H1 (cell line): ENCODE measurements around the gene DKK2. TPM values are rescaled to one million over a fixed set of nuclear protein-coding genes. Genes with fewer than 3 reads are reported as not detected.
A peak's percentile ranks its signal among the peaks of the same experiment; 100 is the strongest.

Experiments
- CTCF ChIA-PET: fragments of 300-600 bp; sonication (Branson Sonifier 250); formaldehyde crosslinking; loops from one replicate; lab custom pipeline; 2021; ENCODE audit not compliant: partially characterized antibody; lab: Charles Lee
- POLR2A ChIA-PET: fragments of 300-600 bp; sonication (Branson Sonifier 250); formaldehyde crosslinking; loops from one replicate; lab custom pipeline; 2021; ENCODE audit warnings: inconsistent platforms; ENCODE audit not compliant: partially characterized antibody; lab: Charles Lee
- DNase-seq, 2 experiments: peaks; one replicate each; pipeline versions ENCODE4 v3.0.0 to v3.0.0-alpha.2; 2010 to 2022; ENCODE audit warnings: low spot score in 2 of 2, low read depth in 1 of 2, mixed read lengths in 1 of 2
- FAIRE-seq: peaks from 2 replicates; lab custom pipeline; 2011; peaks lifted over from hg19 to GRCh38; lab: Jason Lieb, UNC
- H2AFZ ChIP-seq: 2 replicates; pipeline ENCODE4 v1.8.1; 2012; ENCODE audit warnings: low read length, inconsistent platforms
- H2AK5ac ChIP-seq: 2 replicates; pipeline ENCODE4 v1.6.1; 2013; ENCODE audit warnings: low read depth, low read length
- H2BK120ac ChIP-seq: replicated peaks from 2 replicates; pipeline ENCODE3; 2013; ENCODE audit warnings: low read depth, low read length, inconsistent platforms
- H2BK12ac ChIP-seq: 2 replicates; pipeline ENCODE4 v1.6.1; 2013; ENCODE audit warnings: low read depth, low read length
- H2BK15ac ChIP-seq: 2 replicates; pipeline ENCODE4 v1.6.1; 2013; ENCODE audit warnings: low read length
- H2BK20ac ChIP-seq: 2 replicates; pipeline ENCODE4 v1.6.1; 2013; ENCODE audit warnings: low read length
- H2BK5ac ChIP-seq: 2 replicates; pipeline ENCODE4 v1.6.1; 2013; ENCODE audit warnings: low read depth, low read length
- H3K14ac ChIP-seq: 2 replicates; pipeline ENCODE4 v1.6.1; 2013; ENCODE audit warnings: inconsistent platforms; ENCODE audit not compliant: insufficient read length
- H3K18ac ChIP-seq: 2 replicates; pipeline ENCODE4 v1.6.1; 2013; ENCODE audit warnings: low read length; ENCODE audit errors: extremely low read depth
- H3K23ac ChIP-seq: 2 replicates; pipeline ENCODE4 v1.6.1; 2013; ENCODE audit warnings: inconsistent platforms; ENCODE audit not compliant: insufficient read length
- H3K23me2 ChIP-seq: 2 replicates; pipeline ENCODE4 v1.6.1; 2013; ENCODE audit warnings: low read depth, low read length
- H3K27ac ChIP-seq: 2 replicates; pipeline ENCODE4 v1.6.1; 2011; ENCODE audit warnings: low read depth, low read length, inconsistent platforms
- H3K27me3 ChIP-seq, 4 experiments: replicated peaks in 1 of 4; 1 replicate in 1 of 4; 2 replicates in 3 of 4; pipeline versions ENCODE4 v1.6.1 to v1.8.1; 2011 to 2013; ENCODE audit warnings: low read length in 3 of 4, mild to moderate bottlenecking in 3 of 4, inconsistent platforms in 2 of 4, mixed read lengths in 2 of 4, moderate library complexity in 1 of 4; ENCODE audit not compliant: control insufficient read depth in 3 of 4, insufficient read depth in 3 of 4; ENCODE audit errors: extremely low read depth in 1 of 4
- H3K36me3 ChIP-seq, 4 experiments: 2 replicates each; pipeline versions ENCODE4 v1.6.1 to v1.8.1; 2011 to 2013; ENCODE audit warnings: mild to moderate bottlenecking in 4 of 4, low read length in 3 of 4, moderate library complexity in 2 of 4, control low read depth in 1 of 4, inconsistent platforms in 1 of 4; ENCODE audit not compliant: insufficient read depth in 4 of 4, control insufficient read depth in 2 of 4
- H3K4ac ChIP-seq: replicated peaks from 2 replicates; pipeline ENCODE3; 2013; ENCODE audit warnings: low read length, low read depth, mixed read lengths, inconsistent platforms; ENCODE audit not compliant: insufficient read length
- H3K4me1 ChIP-seq, 4 experiments: replicated peaks in 1 of 4; 1 replicate in 1 of 4; 2 replicates in 3 of 4; pipeline versions ENCODE4 v1.6.1 to v1.8.1; 2011 to 2013; ENCODE audit warnings: low read length in 3 of 4, inconsistent platforms in 2 of 4, mixed read lengths in 1 of 4; ENCODE audit not compliant: insufficient read depth in 4 of 4, control insufficient read depth in 3 of 4
- H3K4me2 ChIP-seq, 2 experiments: 2 replicates each; pipeline versions ENCODE4 v1.6.1 to v1.8.1; 2011 to 2013; ENCODE audit warnings: low read depth in 2 of 2, low read length in 2 of 2, control low read depth in 1 of 2, inconsistent platforms in 1 of 2, mild to moderate bottlenecking in 1 of 2; ENCODE audit not compliant: insufficient read depth in 1 of 2
- H3K4me3 ChIP-seq, 4 experiments: fragments of 200-600, 300-600 bp in 1 of 4; sonication (generic), shearing (Covaris generic), sonication (Bioruptor Twin) in 1 of 4; 2 replicates each; pipeline versions ENCODE4 v1.5.1 to v1.8.1; 2011 to 2016; ENCODE audit warnings: low read length in 4 of 4, low read depth in 3 of 4, control low read depth in 2 of 4, inconsistent platforms in 2 of 4, mild to moderate bottlenecking in 2 of 4, mixed read lengths in 1 of 4, moderate library complexity in 1 of 4; ENCODE audit not compliant: insufficient read depth in 2 of 4; ENCODE audit errors: extremely low read depth in 1 of 4
- H3K56ac ChIP-seq: replicated peaks from 2 replicates; pipeline ENCODE3; 2013; ENCODE audit warnings: low read depth, mild to moderate bottlenecking, mixed read lengths, low read length, inconsistent platforms; ENCODE audit not compliant: insufficient read length
- H3K79me1 ChIP-seq: 2 replicates; pipeline ENCODE4 v1.6.1; 2013; ENCODE audit warnings: low read depth, low read length, control low read depth
- H3K79me2 ChIP-seq, 2 experiments: 2 replicates each; pipeline versions ENCODE4 v1.6.1 to v1.8.1; 2012 to 2013; ENCODE audit warnings: low read length in 2 of 2, mild to moderate bottlenecking in 2 of 2, inconsistent platforms in 1 of 2; ENCODE audit not compliant: insufficient read depth in 2 of 2, control insufficient read depth in 1 of 2
- H3K9ac ChIP-seq, 4 experiments: replicated peaks in 1 of 4; 1 replicate in 1 of 4; 2 replicates in 3 of 4; pipeline versions ENCODE4 v1.6.1 to v1.8.1; 2011 to 2013; ENCODE audit warnings: low read depth in 3 of 4, low read length in 3 of 4, control low read depth in 2 of 4, mild to moderate bottlenecking in 2 of 4, moderate library complexity in 2 of 4, inconsistent platforms in 1 of 4; ENCODE audit errors: extremely low read depth in 1 of 4
- H3K9me3 ChIP-seq, 2 experiments: 2 replicates each; pipeline versions ENCODE4 v1.6.1 to v1.8.1; 2012 to 2013; ENCODE audit warnings: mild to moderate bottlenecking in 2 of 2, moderate library complexity in 2 of 2, control low read depth in 1 of 2, inconsistent platforms in 1 of 2, low read depth in 1 of 2, low read length in 1 of 2, mixed read lengths in 1 of 2; ENCODE audit not compliant: insufficient read depth in 2 of 2
- H4K20me1 ChIP-seq, 2 experiments: replicated peaks in 1 of 2; 2 replicates each; pipeline versions ENCODE3 to v1.8.1; 2011 to 2013; ENCODE audit warnings: inconsistent platforms in 2 of 2, low read length in 2 of 2, mild to moderate bottlenecking in 1 of 2; ENCODE audit not compliant: insufficient read depth in 2 of 2, control insufficient read depth in 1 of 2
- H4K5ac ChIP-seq: 2 replicates; pipeline ENCODE4 v1.6.1; 2013; ENCODE audit warnings: low read length, low read depth, mixed read lengths, inconsistent platforms; ENCODE audit not compliant: insufficient read length
- H4K8ac ChIP-seq: 2 replicates; pipeline ENCODE4 v1.8.0; 2013; ENCODE audit warnings: mild to moderate bottlenecking, moderate library complexity, low read length, inconsistent platforms; ENCODE audit not compliant: insufficient read depth; ENCODE audit errors: extremely low read depth
- H4K91ac ChIP-seq: replicated peaks from 2 replicates; pipeline ENCODE3; 2013; ENCODE audit warnings: low read length, mixed read lengths, inconsistent platforms; ENCODE audit not compliant: insufficient read length
- ASH2L ChIP-seq: fragments of 200-600, 300-600 bp; sonication (generic); IDR thresholded peaks from one replicate; pipeline ENCODE4 v1.7.1; 2017; ENCODE audit warnings: low read length
- BACH1 ChIP-seq: IDR thresholded peaks from 2 replicates; pipeline ENCODE4 v1.6.1; 2012; ENCODE audit warnings: low read length, improper control_type of control experiment
- CBX5 ChIP-seq: fragments of 300-800, 300-1000 bp; sonication (generic); IDR thresholded peaks from 2 replicates; pipeline ENCODE4 v1.7.1; 2016; ENCODE audit warnings: antibody characterized with exemption, low read length, low read depth
- CEBPB ChIP-seq: IDR thresholded peaks from 2 replicates; pipeline ENCODE4 v1.6.1; 2012; ENCODE audit warnings: low read depth, low read length
- CHD1 ChIP-seq: IDR thresholded peaks from 2 replicates; pipeline ENCODE4 v1.6.1; 2012; ENCODE audit warnings: low read depth, low read length, improper control_type of control experiment
- RAD21 ChIP-seq, 2 experiments: IDR thresholded peaks in 1 of 2; conservative IDR thresholded peaks in 1 of 2; 2 replicates each; pipeline ENCODE4 v1.6.1; 2011; ENCODE audit warnings: low read depth in 2 of 2, low read length in 2 of 2, improper control_type of control experiment in 1 of 2, inconsistent platforms in 1 of 2, mild to moderate bottlenecking in 1 of 2, moderate library complexity in 1 of 2
- RXRA ChIP-seq: IDR thresholded peaks from 2 replicates; pipeline ENCODE4 v1.6.1; 2011; ENCODE audit warnings: low read depth, mild to moderate bottlenecking, low read length, moderate library complexity; ENCODE audit not compliant: insufficient read depth
- SP4 ChIP-seq: IDR thresholded peaks from 2 replicates; pipeline ENCODE4 v1.6.1; 2012; ENCODE audit warnings: low read length, inconsistent platforms
- SUZ12 ChIP-seq: fragments of 200-600 bp; sonication (generic); IDR thresholded peaks from 2 replicates; pipeline ENCODE4 v1.6.1; 2012; ENCODE audit warnings: mild to moderate bottlenecking, inconsistent platforms, low read length, moderate library complexity, mixed read lengths
- TEAD4 ChIP-seq: IDR thresholded peaks from 2 replicates; pipeline ENCODE4 v1.6.1; 2012; ENCODE audit warnings: low read depth, low read length, inconsistent platforms, mixed read lengths
- WGBS, 2 experiments: shearing (Covaris generic) in 1 of 2; methylation state at CpG; one replicate each; pipeline versions ENCODE4 v1.1.6 to v1.1.7; 2013 to 2015; ENCODE audit warnings: low lambda C conversion rate in 2 of 2, mixed read lengths in 2 of 2, inconsistent platforms in 1 of 2, low coverage in 1 of 2, missing lambda C conversion rate in 1 of 2; ENCODE audit not compliant: insufficient replicate concordance in 2 of 2, insufficient coverage in 1 of 2, insufficient read length in 1 of 2; ENCODE audit errors: extremely low coverage in 1 of 2, missing lambda C conversion rate in 1 of 2; 5-methylcytosine and 5-hydroxymethylcytosine counted together
- polyA plus RNA-seq, 7 experiments: library from polyadenylated mRNA; depleted of rRNA in 3 of 7; stranded (reverse) in 5 of 7; unstranded in 2 of 7; fragments of >200 nt in 5 of 7; fragments of 200-250 nt in 2 of 7; gene quantifications; 1 replicate in 5 of 7; 2 replicates in 1 of 7; 4 replicates in 1 of 7; pipeline versions ENCODE4 v1.2.1 to v1.2.3, GENCODE V29; 2011 to 2013; ENCODE audit warnings: missing spikeins in 2 of 7, mixed read lengths in 2 of 7
- total RNA-seq: library from RNA; stranded (reverse); fragmentation: NEBNext Ultra II Directional; extraction: Animal tissue kit (Norgen Biotek cat#: 25700); gene quantifications from 2 replicates; pipeline ENCODE4 v1.2.1, GENCODE V29; 2021
- TF ChIP-seq, protein P1 (sequence below): IDR thresholded peaks from 2 replicates; pipeline ENCODE4 v1.6.1; 2012; ENCODE audit warnings: low read length, inconsistent platforms
- TF ChIP-seq, protein P2 (sequence below): IDR thresholded peaks from 2 replicates; pipeline ENCODE4 v1.6.1; 2011; ENCODE audit warnings: low read length, improper control_type of control experiment

The DKK2 gene
- total and polyA plus RNA-seq, 2 of the 8 experiments (the other 6 are each of a cell fraction or from before 2014, with no cell fraction given) = 0.09 to 0.13 TPM

DNA sequence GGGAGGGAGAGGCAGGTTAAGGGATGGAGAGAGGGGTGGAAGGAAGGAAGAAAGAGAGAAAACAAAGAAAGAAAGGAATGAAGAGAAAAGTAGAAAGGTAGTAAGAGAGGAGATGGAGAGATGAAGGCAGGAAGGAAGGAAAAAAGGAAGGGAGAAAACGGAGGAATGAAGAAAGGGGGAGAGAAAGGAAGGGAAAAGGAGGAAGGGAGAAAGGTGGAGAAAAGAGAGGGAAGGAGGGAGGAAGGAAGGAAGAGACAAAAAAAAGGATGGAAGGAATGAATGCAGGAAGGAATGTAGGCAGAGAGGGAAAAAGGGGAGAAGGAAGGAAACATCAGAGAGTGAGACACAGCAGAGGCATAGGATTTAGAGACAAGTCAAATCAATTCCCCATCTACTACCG lies 68.2 kb downstream of the DKK2 start:
- DNase-seq (no peak), FAIRE-seq (no peak)
- Histone ChIP-seq H3K27ac (no peak overlapping the region), H3K4me1 (no peaks in the 10 kb centered on the region), H3K9ac (no peak overlapping the region), H3K36me3 (no peaks in the 10 kb centered on the region), H3K9me3 (no peaks in the 10 kb centered on the region), H2AFZ (peak overlapping the region; percentile 70; the same call in 1 of the 2 replicates), H3K23ac (no peak overlapping the region), H3K4ac (no peak overlapping the region), H3K14ac (no peak overlapping the region), H3K4me3 (no peak overlapping the region), H2BK12ac (no peak overlapping the region), H3K23me2 (no peaks in the 10 kb centered on the region; the same call in 1 of the 2 replicates), H3K18ac (no peak overlapping the region), H3K4me2 (no peak overlapping the region), H4K5ac (no peak overlapping the region), H3K79me1 (no peaks in the 10 kb centered on the region), H2BK120ac (no peak overlapping the region), H3K27me3 (no peaks in the 10 kb centered on the region), H4K8ac (no peak overlapping the region), H3K79me2 (no peaks in the 10 kb centered on the region), H2BK20ac (no peak overlapping the region), H2BK15ac (no peak overlapping the region), H2BK5ac (no peak overlapping the region), H3K56ac (no peak overlapping the region), H2AK5ac (no peak overlapping the region), H4K20me1 (no peaks in the 10 kb centered on the region), H4K91ac (no peak overlapping the region)
- 78 to 91% methylated on average over 1 to 2 of the region's 2 CpGs for WGBS, 2 experiments
- ChIA-PET CTCF (interaction anchor here (0.7 kb wide), 1 partner anchor 15 kb away, joined by 5 read pairs; no protein-coding TSS in a partner anchor), POLR2A (no interaction called here)
- TF ChIP-seq BACH1 = no peak
- TF ChIP-seq, protein P1, sequence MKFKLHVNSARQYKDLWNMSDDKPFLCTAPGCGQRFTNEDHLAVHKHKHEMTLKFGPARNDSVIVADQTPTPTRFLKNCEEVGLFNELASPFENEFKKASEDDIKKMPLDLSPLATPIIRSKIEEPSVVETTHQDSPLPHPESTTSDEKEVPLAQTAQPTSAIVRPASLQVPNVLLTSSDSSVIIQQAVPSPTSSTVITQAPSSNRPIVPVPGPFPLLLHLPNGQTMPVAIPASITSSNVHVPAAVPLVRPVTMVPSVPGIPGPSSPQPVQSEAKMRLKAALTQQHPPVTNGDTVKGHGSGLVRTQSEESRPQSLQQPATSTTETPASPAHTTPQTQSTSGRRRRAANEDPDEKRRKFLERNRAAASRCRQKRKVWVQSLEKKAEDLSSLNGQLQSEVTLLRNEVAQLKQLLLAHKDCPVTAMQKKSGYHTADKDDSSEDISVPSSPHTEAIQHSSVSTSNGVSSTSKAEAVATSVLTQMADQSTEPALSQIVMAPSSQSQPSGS = no peak
- TF ChIP-seq TEAD4 = no peak
- TF ChIP-seq CEBPB = no peak
- TF ChIP-seq SUZ12 = no peak
- TF ChIP-seq CBX5 = no peak
- TF ChIP-seq, protein P2, sequence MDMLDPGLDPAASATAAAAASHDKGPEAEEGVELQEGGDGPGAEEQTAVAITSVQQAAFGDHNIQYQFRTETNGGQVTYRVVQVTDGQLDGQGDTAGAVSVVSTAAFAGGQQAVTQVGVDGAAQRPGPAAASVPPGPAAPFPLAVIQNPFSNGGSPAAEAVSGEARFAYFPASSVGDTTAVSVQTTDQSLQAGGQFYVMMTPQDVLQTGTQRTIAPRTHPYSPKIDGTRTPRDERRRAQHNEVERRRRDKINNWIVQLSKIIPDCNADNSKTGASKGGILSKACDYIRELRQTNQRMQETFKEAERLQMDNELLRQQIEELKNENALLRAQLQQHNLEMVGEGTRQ = no peak
- no peak for TF ChIP-seq RXRA
- TF ChIP-seq CHD1 = no peak
- TF ChIP-seq ASH2L = no peak
- no peak for TF ChIP-seq RAD21 (IDR thresholded peaks at IDR 0.05 in 1 of 2, conservative IDR thresholded peaks at IDR 0.05 in 1 of 2; ENCODE audit: low read depth in 2 of 2, low read length in 2 of 2)
- TF ChIP-seq SP4 = no peak
